H1 (cell line): Measurements from ENCODE around the gene CYP1B1. TPM values are rescaled to one million over a fixed set of nuclear protein-coding genes. Genes with fewer than 3 reads are reported as not detected.

ENCODE experiments used
- CTCF ChIA-PET: fragments of 300-600 bp; sonication (Branson Sonifier 250); formaldehyde crosslinking; loops from one replicate; lab custom pipeline; 2021; ENCODE audit not compliant: partially characterized antibody; lab: Charles Lee
- POLR2A ChIA-PET: fragments of 300-600 bp; sonication (Branson Sonifier 250); formaldehyde crosslinking; loops from one replicate; lab custom pipeline; 2021; ENCODE audit warnings: inconsistent platforms; ENCODE audit not compliant: partially characterized antibody; lab: Charles Lee
- DNase-seq, 2 experiments: peaks; one replicate each; pipeline versions ENCODE4 v3.0.0 to v3.0.0-alpha.2; 2010 to 2022; ENCODE audit warnings: low spot score in 2 of 2, low read depth in 1 of 2, mixed read lengths in 1 of 2
- FAIRE-seq: peaks from 2 replicates; lab custom pipeline; 2011; peaks lifted over from hg19 to GRCh38; lab: Jason Lieb, UNC
- H2AFZ ChIP-seq: 2 replicates; pipeline ENCODE4 v1.8.1; 2012; ENCODE audit warnings: low read length, inconsistent platforms
- H2AK5ac ChIP-seq: 2 replicates; pipeline ENCODE4 v1.6.1; 2013; ENCODE audit warnings: low read depth, low read length
- H2BK120ac ChIP-seq: replicated peaks from 2 replicates; pipeline ENCODE3; 2013; ENCODE audit warnings: low read depth, low read length, inconsistent platforms
- H2BK12ac ChIP-seq: 2 replicates; pipeline ENCODE4 v1.6.1; 2013; ENCODE audit warnings: low read depth, low read length
- H2BK15ac ChIP-seq: 2 replicates; pipeline ENCODE4 v1.6.1; 2013; ENCODE audit warnings: low read length
- H2BK20ac ChIP-seq: 2 replicates; pipeline ENCODE4 v1.6.1; 2013; ENCODE audit warnings: low read length
- H2BK5ac ChIP-seq: 2 replicates; pipeline ENCODE4 v1.6.1; 2013; ENCODE audit warnings: low read depth, low read length
- H3K14ac ChIP-seq: 2 replicates; pipeline ENCODE4 v1.6.1; 2013; ENCODE audit warnings: inconsistent platforms; ENCODE audit not compliant: insufficient read length
- H3K18ac ChIP-seq: 2 replicates; pipeline ENCODE4 v1.6.1; 2013; ENCODE audit warnings: low read length; ENCODE audit errors: extremely low read depth
- H3K23ac ChIP-seq: 2 replicates; pipeline ENCODE4 v1.6.1; 2013; ENCODE audit warnings: inconsistent platforms; ENCODE audit not compliant: insufficient read length
- H3K23me2 ChIP-seq: 2 replicates; pipeline ENCODE4 v1.6.1; 2013; ENCODE audit warnings: low read depth, low read length
- H3K27ac ChIP-seq: 2 replicates; pipeline ENCODE4 v1.6.1; 2011; ENCODE audit warnings: low read depth, low read length, inconsistent platforms
- H3K27me3 ChIP-seq, 4 experiments: replicated peaks in 1 of 4; 1 replicate in 1 of 4; 2 replicates in 3 of 4; pipeline versions ENCODE4 v1.6.1 to v1.8.1; 2011 to 2013; ENCODE audit warnings: low read length in 3 of 4, mild to moderate bottlenecking in 3 of 4, inconsistent platforms in 2 of 4, mixed read lengths in 2 of 4, moderate library complexity in 1 of 4; ENCODE audit not compliant: control insufficient read depth in 3 of 4, insufficient read depth in 3 of 4; ENCODE audit errors: extremely low read depth in 1 of 4
- H3K36me3 ChIP-seq, 4 experiments: 2 replicates each; pipeline versions ENCODE4 v1.6.1 to v1.8.1; 2011 to 2013; ENCODE audit warnings: mild to moderate bottlenecking in 4 of 4, low read length in 3 of 4, moderate library complexity in 2 of 4, control low read depth in 1 of 4, inconsistent platforms in 1 of 4; ENCODE audit not compliant: insufficient read depth in 4 of 4, control insufficient read depth in 2 of 4
- H3K4ac ChIP-seq: replicated peaks from 2 replicates; pipeline ENCODE3; 2013; ENCODE audit warnings: low read length, low read depth, mixed read lengths, inconsistent platforms; ENCODE audit not compliant: insufficient read length
- H3K4me1 ChIP-seq, 4 experiments: replicated peaks in 1 of 4; 1 replicate in 1 of 4; 2 replicates in 3 of 4; pipeline versions ENCODE4 v1.6.1 to v1.8.1; 2011 to 2013; ENCODE audit warnings: low read length in 3 of 4, inconsistent platforms in 2 of 4, mixed read lengths in 1 of 4; ENCODE audit not compliant: insufficient read depth in 4 of 4, control insufficient read depth in 3 of 4
- H3K4me2 ChIP-seq, 2 experiments: 2 replicates each; pipeline versions ENCODE4 v1.6.1 to v1.8.1; 2011 to 2013; ENCODE audit warnings: low read depth in 2 of 2, low read length in 2 of 2, control low read depth in 1 of 2, inconsistent platforms in 1 of 2, mild to moderate bottlenecking in 1 of 2; ENCODE audit not compliant: insufficient read depth in 1 of 2
- H3K4me3 ChIP-seq, 4 experiments: fragments of 200-600, 300-600 bp in 1 of 4; sonication (generic), shearing (Covaris generic), sonication (Bioruptor Twin) in 1 of 4; 2 replicates each; pipeline versions ENCODE4 v1.5.1 to v1.8.1; 2011 to 2016; ENCODE audit warnings: low read length in 4 of 4, low read depth in 3 of 4, control low read depth in 2 of 4, inconsistent platforms in 2 of 4, mild to moderate bottlenecking in 2 of 4, mixed read lengths in 1 of 4, moderate library complexity in 1 of 4; ENCODE audit not compliant: insufficient read depth in 2 of 4; ENCODE audit errors: extremely low read depth in 1 of 4
- H3K56ac ChIP-seq: replicated peaks from 2 replicates; pipeline ENCODE3; 2013; ENCODE audit warnings: low read depth, mild to moderate bottlenecking, mixed read lengths, low read length, inconsistent platforms; ENCODE audit not compliant: insufficient read length
- H3K79me1 ChIP-seq: 2 replicates; pipeline ENCODE4 v1.6.1; 2013; ENCODE audit warnings: low read depth, low read length, control low read depth
- H3K79me2 ChIP-seq, 2 experiments: 2 replicates each; pipeline versions ENCODE4 v1.6.1 to v1.8.1; 2012 to 2013; ENCODE audit warnings: low read length in 2 of 2, mild to moderate bottlenecking in 2 of 2, inconsistent platforms in 1 of 2; ENCODE audit not compliant: insufficient read depth in 2 of 2, control insufficient read depth in 1 of 2
- H3K9ac ChIP-seq, 4 experiments: replicated peaks in 1 of 4; 1 replicate in 1 of 4; 2 replicates in 3 of 4; pipeline versions ENCODE4 v1.6.1 to v1.8.1; 2011 to 2013; ENCODE audit warnings: low read depth in 3 of 4, low read length in 3 of 4, control low read depth in 2 of 4, mild to moderate bottlenecking in 2 of 4, moderate library complexity in 2 of 4, inconsistent platforms in 1 of 4; ENCODE audit errors: extremely low read depth in 1 of 4
- H3K9me3 ChIP-seq, 2 experiments: 2 replicates each; pipeline versions ENCODE4 v1.6.1 to v1.8.1; 2012 to 2013; ENCODE audit warnings: mild to moderate bottlenecking in 2 of 2, moderate library complexity in 2 of 2, control low read depth in 1 of 2, inconsistent platforms in 1 of 2, low read depth in 1 of 2, low read length in 1 of 2, mixed read lengths in 1 of 2; ENCODE audit not compliant: insufficient read depth in 2 of 2
- H4K20me1 ChIP-seq, 2 experiments: replicated peaks in 1 of 2; 2 replicates each; pipeline versions ENCODE3 to v1.8.1; 2011 to 2013; ENCODE audit warnings: inconsistent platforms in 2 of 2, low read length in 2 of 2, mild to moderate bottlenecking in 1 of 2; ENCODE audit not compliant: insufficient read depth in 2 of 2, control insufficient read depth in 1 of 2
- H4K5ac ChIP-seq: 2 replicates; pipeline ENCODE4 v1.6.1; 2013; ENCODE audit warnings: low read length, low read depth, mixed read lengths, inconsistent platforms; ENCODE audit not compliant: insufficient read length
- H4K8ac ChIP-seq: 2 replicates; pipeline ENCODE4 v1.8.0; 2013; ENCODE audit warnings: mild to moderate bottlenecking, moderate library complexity, low read length, inconsistent platforms; ENCODE audit not compliant: insufficient read depth; ENCODE audit errors: extremely low read depth
- H4K91ac ChIP-seq: replicated peaks from 2 replicates; pipeline ENCODE3; 2013; ENCODE audit warnings: low read length, mixed read lengths, inconsistent platforms; ENCODE audit not compliant: insufficient read length
- KDM4A ChIP-seq: IDR thresholded peaks from one replicate; pipeline ENCODE4 v1.7.1; 2012; ENCODE audit warnings: low read depth, mild to moderate bottlenecking, moderate library complexity, low read length, inconsistent platforms; ENCODE audit not compliant: severe bottlenecking
- POU5F1 ChIP-seq: IDR thresholded peaks from 2 replicates; pipeline ENCODE4 v1.6.1; 2011; ENCODE audit warnings: low read depth, mild to moderate bottlenecking, low read length, moderate library complexity
- TCF12 ChIP-seq: IDR thresholded peaks from 2 replicates; pipeline ENCODE4 v1.6.1; 2011; ENCODE audit warnings: low read depth, mild to moderate bottlenecking, low read length
- WGBS, 2 experiments: shearing (Covaris generic) in 1 of 2; methylation state at CpG; one replicate each; pipeline versions ENCODE4 v1.1.6 to v1.1.7; 2013 to 2015; ENCODE audit warnings: low lambda C conversion rate in 2 of 2, mixed read lengths in 2 of 2, inconsistent platforms in 1 of 2, low coverage in 1 of 2, missing lambda C conversion rate in 1 of 2; ENCODE audit not compliant: insufficient replicate concordance in 2 of 2, insufficient coverage in 1 of 2, insufficient read length in 1 of 2; ENCODE audit errors: extremely low coverage in 1 of 2, missing lambda C conversion rate in 1 of 2; 5-methylcytosine and 5-hydroxymethylcytosine counted together
- polyA plus RNA-seq, 7 experiments: library from polyadenylated mRNA; depleted of rRNA in 3 of 7; stranded (reverse) in 5 of 7; unstranded in 2 of 7; fragments of >200 nt in 5 of 7; fragments of 200-250 nt in 2 of 7; gene quantifications; 1 replicate in 5 of 7; 2 replicates in 1 of 7; 4 replicates in 1 of 7; pipeline versions ENCODE4 v1.2.1 to v1.2.3, GENCODE V29; 2011 to 2013; ENCODE audit warnings: missing spikeins in 2 of 7, mixed read lengths in 2 of 7
- total RNA-seq: library from RNA; stranded (reverse); fragmentation: NEBNext Ultra II Directional; extraction: Animal tissue kit (Norgen Biotek cat#: 25700); gene quantifications from 2 replicates; pipeline ENCODE4 v1.2.1, GENCODE V29; 2021

Gene CYP1B1
- total and polyA plus RNA-seq, 2 of the 8 experiments (the other 6 are each of a cell fraction or from before 2014, with no cell fraction given): 1.3 to 5.7 TPM

- Histone ChIP-seq H4K8ac (no peak overlapping the region), H4K91ac (no peak overlapping the region), H3K27me3 (no peaks in the 10 kb centered on the region), H3K23me2 (no peaks in the 10 kb centered on the region), H3K9me3 (no peaks in the 10 kb centered on the region), H2BK15ac (no peak overlapping the region; the same call in 1 of the 2 replicates), H3K4me3 (no peak overlapping the region), H2AFZ (0 out of 2 replicates have a peak overlapping the region, but pooled peaks have one; percentile 2), H4K5ac (no peak overlapping the region), H3K4me1 (peaks cover 6 to 15% (median 10%) of the 10 kb centered on the region in 4 experiments), H3K79me2 (no peaks in the 10 kb centered on the region), H2BK5ac (no peak overlapping the region), H2AK5ac (no peak overlapping the region), H3K79me1 (no peaks in the 10 kb centered on the region; the same call in 1 of the 2 replicates), H3K14ac (no peak overlapping the region), H4K20me1 (no peaks in the 10 kb centered on the region), H3K27ac (no peak overlapping the region), H3K36me3 (no peaks in the 10 kb centered on the region), H3K56ac (no peak overlapping the region), H2BK20ac (no peak overlapping the region), H3K18ac (no peak overlapping the region), H3K4me2 (no peak overlapping the region), H3K23ac (no peak overlapping the region), H3K9ac (no peak overlapping the region), H3K4ac (no peak overlapping the region), H2BK12ac (no peak overlapping the region), H2BK120ac (no peak overlapping the region)
- TF ChIP-seq TCF12: no peak
- no peak for TF ChIP-seq KDM4A
- TF ChIP-seq POU5F1: no peak
- WGBS, 2 experiments: 84% methylated on average over 4 of the region's 4 CpGs; no CpG with 5 or more reads in 1 of the 2 experiments
- CTCF ChIA-PET: interaction anchor here (0.8 to 2.8 kb wide), 4 partner anchors 18 to 164 kb away, joined by 3 to 13 read pairs (median 4); partner anchors contain the start of gene CYP1B1
- DNase-seq (no peak), FAIRE-seq (no peak)
- POLR2A ChIA-PET: interaction anchor here (2.0 kb wide), 1 partner anchor 31 kb away, joined by 7 read pairs; no protein-coding TSS in a partner anchor
Observed at GRCh38 chr2:38109732-38110181, 33.8 kb upstream of the CYP1B1 start.
